Spleen (tissue), 7 donors: ENCODE results near the gene NENF.
A peak's percentile ranks its signal among the peaks of the same experiment; 100 is the strongest.

Source experiments
- POLR2A ChIP-seq, 3 donors: fragments of 450-650 bp; IDR thresholded peaks; one replicate each; pipeline ENCODE4 v1.5.1; 2017; ENCODE audit warnings: antibody characterized with exemption in 3 of 3, mild to moderate bottlenecking in 1 of 3
- POLR2AphosphoS5 ChIP-seq, 3 donors: sonication (generic); formaldehyde crosslinking; IDR thresholded peaks; one replicate each; pipeline ENCODE4 v1.5.1; 2017; ENCODE audit warnings: antibody characterized with exemption in 3 of 3
- TF ChIP-seq, protein P1 (sequence below), 11 experiments: fragments of 200-600 bp in 7 of 11; fragments of 450-650 bp in 4 of 11; sonication (generic) in 4 of 11; IDR thresholded peaks in 8 of 11; conservative IDR thresholded peaks in 3 of 11; 1 replicate in 7 of 11; 2 replicates in 4 of 11; pipeline versions ENCODE4 v1.4.0 to v1.8.0; 2016 to 2021; ENCODE audit warnings: antibody characterized with exemption in 11 of 11, inconsistent platforms in 4 of 11, mild to moderate bottlenecking in 1 of 11
- donor health status: DM: no; HTN: no; CAD: no; lungs with moderate emphysema.
- donor health status: DM: no; HTN: no; CAD: no.
- donor health status: DM: no; HTN: no; CAD: no.

DNA sequence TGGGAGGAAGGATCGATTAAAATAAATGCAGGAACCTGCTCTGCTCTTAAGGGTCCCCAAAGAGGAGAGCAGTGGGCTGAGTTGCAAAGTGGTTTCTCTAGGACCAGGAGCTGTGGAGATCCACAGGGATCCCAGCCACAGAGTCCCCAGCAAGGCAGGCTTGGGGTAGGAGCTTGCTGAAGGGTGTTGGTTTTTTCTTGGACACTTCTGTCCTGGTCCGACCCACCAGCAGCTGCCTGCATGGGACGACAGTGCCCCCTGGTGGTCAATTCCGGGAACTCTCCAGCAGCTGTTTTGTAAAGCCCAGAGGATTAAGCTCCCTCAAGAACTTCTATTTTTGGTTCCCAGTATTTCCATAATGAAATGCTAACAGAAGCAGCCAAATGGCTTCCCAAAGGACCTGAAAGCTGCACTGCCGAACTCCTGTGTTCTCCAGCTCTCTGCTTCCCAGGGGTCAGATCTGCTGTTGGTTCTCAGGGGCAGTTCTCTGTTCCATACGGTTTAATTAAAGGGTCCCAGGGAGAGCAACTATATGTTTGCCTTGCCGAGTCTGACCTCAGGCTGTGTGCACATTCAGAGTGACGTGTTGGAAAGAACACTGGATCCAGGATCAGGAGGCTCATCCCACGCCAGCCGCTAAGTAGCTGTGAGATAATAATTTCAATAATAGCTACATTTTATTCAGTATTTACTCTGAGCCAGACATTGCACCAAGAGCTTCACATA lies 23.2 kb downstream of the NENF start:
- TF ChIP-seq, protein P1, sequence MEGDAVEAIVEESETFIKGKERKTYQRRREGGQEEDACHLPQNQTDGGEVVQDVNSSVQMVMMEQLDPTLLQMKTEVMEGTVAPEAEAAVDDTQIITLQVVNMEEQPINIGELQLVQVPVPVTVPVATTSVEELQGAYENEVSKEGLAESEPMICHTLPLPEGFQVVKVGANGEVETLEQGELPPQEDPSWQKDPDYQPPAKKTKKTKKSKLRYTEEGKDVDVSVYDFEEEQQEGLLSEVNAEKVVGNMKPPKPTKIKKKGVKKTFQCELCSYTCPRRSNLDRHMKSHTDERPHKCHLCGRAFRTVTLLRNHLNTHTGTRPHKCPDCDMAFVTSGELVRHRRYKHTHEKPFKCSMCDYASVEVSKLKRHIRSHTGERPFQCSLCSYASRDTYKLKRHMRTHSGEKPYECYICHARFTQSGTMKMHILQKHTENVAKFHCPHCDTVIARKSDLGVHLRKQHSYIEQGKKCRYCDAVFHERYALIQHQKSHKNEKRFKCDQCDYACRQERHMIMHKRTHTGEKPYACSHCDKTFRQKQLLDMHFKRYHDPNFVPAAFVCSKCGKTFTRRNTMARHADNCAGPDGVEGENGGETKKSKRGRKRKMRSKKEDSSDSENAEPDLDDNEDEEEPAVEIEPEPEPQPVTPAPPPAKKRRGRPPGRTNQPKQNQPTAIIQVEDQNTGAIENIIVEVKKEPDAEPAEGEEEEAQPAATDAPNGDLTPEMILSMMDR (IDR thresholded peaks at IDR 0.05 in 8 of 11, conservative IDR thresholded peaks at IDR 0.05 in 3 of 11): peak; percentile 62 to 97 (median 93)
- peak in 2 of 3 donors; percentile 9 to 26 for TF ChIP-seq POLR2AphosphoS5 (IDR thresholded peaks at IDR 0.05)
- TF ChIP-seq POLR2A (IDR thresholded peaks at IDR 0.05): no peak
